Activated T-cell treated with anti-CD3 and anti-CD28 coated beads, Interleukin-2, amount 50 U/mL, for 24 hours (primary cell): ENCODE measurements around the gene ACOX2.

Experiments used
- DNase-seq: peaks from one replicate; pipeline ENCODE4 v3.0.0-alpha.2; 2020
- H3K27ac Mint-ChIP-seq: 2 replicates; pipeline ENCODE4 v1.8.0; 2020; ENCODE audit warnings: mild to moderate bottlenecking, mixed read lengths
- H3K27me3 Mint-ChIP-seq: 2 replicates; pipeline ENCODE4 v1.8.0; 2020; ENCODE audit warnings: mixed read lengths
- H3K36me3 Mint-ChIP-seq: 2 replicates; pipeline ENCODE4 v1.8.0; 2020; ENCODE audit warnings: low read depth, mixed read lengths
- H3K4me1 Mint-ChIP-seq: 2 replicates; pipeline ENCODE4 v1.8.0; 2020; ENCODE audit warnings: low read depth, mixed read lengths
- H3K4me3 Mint-ChIP-seq: 2 replicates; pipeline ENCODE4 v1.8.0; 2020; ENCODE audit warnings: mild to moderate bottlenecking, moderate library complexity, mixed read lengths
- H3K9me3 Mint-ChIP-seq: 2 replicates; pipeline ENCODE4 v1.8.0; 2020; ENCODE audit warnings: mixed read lengths

Gene ACOX2

GRCh38 chr3:58536501-58537411 is at the start of gene ACOX2:
TSS of gene ACOX2 (minus strand) at chr3:58537190. CDS start at chr3:58535106, 2,084 bp downstream.
- H3K27ac Mint-ChIP-seq, result no peak within 1 kb of the TSS
- peaks cover 14% of the 10 kb centered on the region for H3K4me1 Mint-ChIP-seq
- H3K4me3 Mint-ChIP-seq, result no peak within 1 kb of the TSS
- no peaks in the 10 kb centered on the region for H3K36me3 Mint-ChIP-seq
- no peak for DNase-seq
- no peaks in the 10 kb centered on the region for H3K9me3 Mint-ChIP-seq
- no peaks in the 10 kb centered on the region for H3K27me3 Mint-ChIP-seq

GRCh38 chr3:58585994-58586393 is 49.0 kb upstream of the ACOX2 start:
- H3K36me3 Mint-ChIP-seq, result no peaks in the 10 kb centered on the region
- DNase-seq, result no peak
- H3K27me3 Mint-ChIP-seq, result peaks cover 61% of the 10 kb centered on the region
- H3K9me3 Mint-ChIP-seq, result no peaks in the 10 kb centered on the region
- H3K4me1 Mint-ChIP-seq, result peaks cover 26% of the 10 kb centered on the region
- no peak overlapping the region for H3K27ac Mint-ChIP-seq
- H3K4me3 Mint-ChIP-seq, result peak overlapping the region; percentile 81

- Mint-ChIP-seq H3K9me3 (no peaks in the 10 kb centered on the region), H3K27ac (no peak overlapping the region), H3K4me1 (peaks cover 26% of the 10 kb centered on the region), H3K4me3 (peak overlapping the region; percentile 81), H3K27me3 (peaks cover 61% of the 10 kb centered on the region), H3K36me3 (no peaks in the 10 kb centered on the region)
- peak; percentile 77 for DNase-seq
Observed at GRCh38 chr3:58585005-58585786, 48.2 kb upstream of the ACOX2 start.

- H3K27ac Mint-ChIP-seq, result no peak overlapping the region
- H3K27me3 Mint-ChIP-seq, result peaks cover 61% of the 10 kb centered on the region
- peaks cover 26% of the 10 kb centered on the region for H3K4me1 Mint-ChIP-seq
- H3K9me3 Mint-ChIP-seq, result no peaks in the 10 kb centered on the region
- no peak for DNase-seq
- peak overlapping the region; percentile 81 for H3K4me3 Mint-ChIP-seq
- no peaks in the 10 kb centered on the region for H3K36me3 Mint-ChIP-seq
Observed at GRCh38 chr3:58584690-58585004, 47.7 kb upstream of the ACOX2 start.

- Mint-ChIP-seq H3K4me3 (no peak overlapping the region), H3K27ac (no peak overlapping the region), H3K27me3 (peaks cover 41% of the 10 kb centered on the region), H3K36me3 (no peaks in the 10 kb centered on the region), H3K9me3 (no peaks in the 10 kb centered on the region), H3K4me1 (peaks cover 25% of the 10 kb centered on the region)
- no peak for DNase-seq
Observed at GRCh38 chr3:58581328-58582091, 44.5 kb upstream of the ACOX2 start.

- Mint-ChIP-seq H3K4me1 (peaks cover 19% of the 10 kb centered on the region), H3K27ac (no peak overlapping the region), H3K4me3 (no peak overlapping the region), H3K9me3 (no peaks in the 10 kb centered on the region), H3K36me3 (no peaks in the 10 kb centered on the region), H3K27me3 (peaks cover 39% of the 10 kb centered on the region)
- DNase-seq, result no peak
Observed at GRCh38 chr3:58580826-58581327, 43.9 kb upstream of the ACOX2 start.

- Mint-ChIP-seq H3K4me1 (no peaks in the 10 kb centered on the region), H3K27me3 (peaks cover 20% of the 10 kb centered on the region), H3K27ac (no peak overlapping the region), H3K36me3 (no peaks in the 10 kb centered on the region), H3K9me3 (no peaks in the 10 kb centered on the region), H3K4me3 (no peak overlapping the region)
- DNase-seq, result no peak
Observed at GRCh38 chr3:58578873-58579272, 41.9 kb upstream of the ACOX2 start.

GRCh38 chr3:58577269-58577821 is 40.4 kb upstream of the ACOX2 start, which contains the start of gene FAM107A:
TSS of gene FAM107A (minus strand) at chr3:58577391. CDS start at chr3:58569860, 7,531 bp downstream.
- Mint-ChIP-seq H3K36me3 (no peaks in the 10 kb centered on the region), H3K4me3 (no peak within 1 kb of the TSS), H3K9me3 (no peaks in the 10 kb centered on the region), H3K27me3 (peaks cover 16% of the 10 kb centered on the region), H3K27ac (no peak within 1 kb of the TSS), H3K4me1 (no peaks in the 10 kb centered on the region)
- no peak for DNase-seq

GRCh38 chr3:58576716-58577115 is 39.7 kb upstream of the ACOX2 start:
- Mint-ChIP-seq H3K27me3 (peaks cover 11% of the 10 kb centered on the region), H3K9me3 (no peaks in the 10 kb centered on the region), H3K27ac (no peak overlapping the region)

GRCh38 chr3:58575971-58576652 is 39.1 kb upstream of the ACOX2 start:
- no peak for DNase-seq
- H3K27ac Mint-ChIP-seq, result no peak overlapping the region
- no peak overlapping the region for H3K4me3 Mint-ChIP-seq
- H3K4me1 Mint-ChIP-seq, result no peaks in the 10 kb centered on the region
- H3K9me3 Mint-ChIP-seq, result no peaks in the 10 kb centered on the region
- peaks cover 10% of the 10 kb centered on the region for H3K27me3 Mint-ChIP-seq
- H3K36me3 Mint-ChIP-seq, result no peaks in the 10 kb centered on the region

More at GRCh38 chr3:58576716-58577115, 39.7 kb upstream of the ACOX2 start:
- no peaks in the 10 kb centered on the region for H3K4me1 Mint-ChIP-seq
- H3K36me3 Mint-ChIP-seq, result no peaks in the 10 kb centered on the region
- no peak for DNase-seq
- no peak overlapping the region for H3K4me3 Mint-ChIP-seq

GRCh38 chr3:58574682-58575081 is 37.7 kb upstream of the ACOX2 start:
- no peaks in the 10 kb centered on the region for H3K9me3 Mint-ChIP-seq
- no peak overlapping the region for H3K4me3 Mint-ChIP-seq
- H3K27me3 Mint-ChIP-seq, result peaks cover 10% of the 10 kb centered on the region
- H3K36me3 Mint-ChIP-seq, result no peaks in the 10 kb centered on the region
- no peaks in the 10 kb centered on the region for H3K4me1 Mint-ChIP-seq
- no peak for DNase-seq
- H3K27ac Mint-ChIP-seq, result no peak overlapping the region

- Mint-ChIP-seq H3K27ac (no peak overlapping the region), H3K36me3 (no peaks in the 10 kb centered on the region), H3K9me3 (no peaks in the 10 kb centered on the region), H3K4me1 (no peaks in the 10 kb centered on the region), H3K27me3 (peaks cover 10% of the 10 kb centered on the region), H3K4me3 (no peak overlapping the region)
- DNase-seq, result no peak
Observed at GRCh38 chr3:58574106-58574505, 37.1 kb upstream of the ACOX2 start.

GRCh38 chr3:58573640-58574039 is 36.6 kb upstream of the ACOX2 start:
- H3K36me3 Mint-ChIP-seq, result no peaks in the 10 kb centered on the region
- H3K4me1 Mint-ChIP-seq, result peaks cover 3% of the 10 kb centered on the region
- DNase-seq, result no peak
- H3K9me3 Mint-ChIP-seq, result no peaks in the 10 kb centered on the region
- H3K27me3 Mint-ChIP-seq, result peaks cover 10% of the 10 kb centered on the region
- H3K4me3 Mint-ChIP-seq, result no peak overlapping the region
- no peak overlapping the region for H3K27ac Mint-ChIP-seq
